Small intestine (tissue), 7 donors: Measurements from ENCODE around the gene DHCR7. TPM values are rescaled to one million over a fixed set of nuclear protein-coding genes. Genes with fewer than 3 reads are reported as not detected.
A peak's percentile ranks its signal among the peaks of the same experiment; 100 is the strongest.
"Not testable (repeated sequence)": the region's sequence is repeated elsewhere in the genome, so short reads cannot be mapped to it uniquely, and the experiment has no call there.

Experiments used
- DNase-seq, 2 donors: peaks; one replicate each; pipeline versions ENCODE4 v3.0.0 to v3.0.0-alpha.2; 2013
- FAIRE-seq: peaks from 2 replicates; lab custom pipeline; 2012; peaks lifted over from hg19 to GRCh38; lab: Jason Lieb, UNC
- H3K27ac ChIP-seq, 3 donors: one replicate each; pipeline ENCODE4 v1.5.1; 2013; ENCODE audit warnings: low read length in 2 of 3, mild to moderate bottlenecking in 2 of 3, control low read depth in 1 of 3, inconsistent platforms in 1 of 3, low read depth in 1 of 3, moderate library complexity in 1 of 3
- H3K27me3 ChIP-seq, 3 donors: one replicate each; pipeline ENCODE4 v1.6.1; 2013; ENCODE audit warnings: low read length in 3 of 3, inconsistent platforms in 1 of 3; ENCODE audit not compliant: control insufficient read depth in 3 of 3, insufficient read depth in 3 of 3
- H3K36me3 ChIP-seq, 3 donors: one replicate each; pipeline ENCODE4 v1.6.1; 2013; ENCODE audit warnings: low read length in 3 of 3, inconsistent platforms in 1 of 3, low read depth in 1 of 3, mild to moderate bottlenecking in 1 of 3, moderate library complexity in 1 of 3; ENCODE audit not compliant: control insufficient read depth in 3 of 3, insufficient read depth in 2 of 3
- H3K4me1 ChIP-seq, 3 donors: one replicate each; pipeline ENCODE4 v1.6.1; 2013; ENCODE audit warnings: low read length in 2 of 3, inconsistent platforms in 1 of 3, low read depth in 1 of 3, mild to moderate bottlenecking in 1 of 3, moderate library complexity in 1 of 3; ENCODE audit not compliant: control insufficient read depth in 3 of 3, insufficient read depth in 2 of 3
- H3K4me3 ChIP-seq, 3 donors: one replicate each; pipeline ENCODE4 v1.5.1; 2013; ENCODE audit warnings: low read length in 3 of 3, control low read depth in 1 of 3, inconsistent platforms in 1 of 3, low read depth in 1 of 3, mild to moderate bottlenecking in 1 of 3, moderate library complexity in 1 of 3
- H3K9me3 ChIP-seq, 2 donors: one replicate each; pipeline ENCODE4 v1.6.1; 2013; ENCODE audit warnings: low read depth in 1 of 2, low read length in 1 of 2; ENCODE audit not compliant: control insufficient read depth in 2 of 2, insufficient read depth in 1 of 2
- WGBS, 3 donors: extraction: QIAGEN DNeasy Blood & Tissue Kit; methylation state at CpG; one replicate each; pipeline ENCODE4 v1.1.7; 2013; 5-methylcytosine and 5-hydroxymethylcytosine counted together
- polyA plus RNA-seq, 4 donors: library from polyadenylated mRNA; stranded (reverse) in 3 of 4; unstranded in 1 of 4; fragments of 200-250 nt in 3 of 4; fragments of 120-200 nt in 1 of 4; gene quantifications; one replicate each; pipeline versions ENCODE4 v1.2.1 to v1.2.3, GENCODE V29; 2013
- donor health status: healthy with polysubstance abuse.
- donor health status: control.
- donor health status: control.
- donor health status: Bipolar disorder and iron deficiency.
- donor health status: healthy.

The DHCR7 gene
- polyA plus RNA-seq, 4 donors: 11.6 to 50.5 (median 24.5) TPM

- no peak for DNase-seq
- Histone ChIP-seq H3K27ac (no peak overlapping the region), H3K4me3 (no peak overlapping the region), H3K4me1 (peaks cover 0 to 15% (median 0%) of the 10 kb centered on the region in 3 donors), H3K36me3 (peaks cover 0 to 4% (median 0%) of the 10 kb centered on the region in 3 donors), H3K9me3 (no peaks in the 10 kb centered on the region), H3K27me3 (no peaks in the 10 kb centered on the region)
- 73 to 75% (median 74%) methylated on average over 7 of the region's 7 CpGs for WGBS, 3 donors
- FAIRE-seq: no peak
Observed at GRCh38 chr11:71428861-71429435, 19.2 kb downstream of the DHCR7 start.

GRCh38 chr11:71426413-71426812 lies 21.8 kb downstream of the DHCR7 start:
- FAIRE-seq (no peak), DNase-seq (no peak)
- Histone ChIP-seq H3K27ac (no peak overlapping the region), H3K9me3 (no peaks in the 10 kb centered on the region), H3K27me3 (no peaks in the 10 kb centered on the region), H3K4me1 (no peaks in the 10 kb centered on the region), H3K36me3 (no peaks in the 10 kb centered on the region), H3K4me3 (no peak overlapping the region)
- WGBS, 3 donors: 81 to 91% (median 90%) methylated on average over 3 of the region's 3 CpGs

DNA sequence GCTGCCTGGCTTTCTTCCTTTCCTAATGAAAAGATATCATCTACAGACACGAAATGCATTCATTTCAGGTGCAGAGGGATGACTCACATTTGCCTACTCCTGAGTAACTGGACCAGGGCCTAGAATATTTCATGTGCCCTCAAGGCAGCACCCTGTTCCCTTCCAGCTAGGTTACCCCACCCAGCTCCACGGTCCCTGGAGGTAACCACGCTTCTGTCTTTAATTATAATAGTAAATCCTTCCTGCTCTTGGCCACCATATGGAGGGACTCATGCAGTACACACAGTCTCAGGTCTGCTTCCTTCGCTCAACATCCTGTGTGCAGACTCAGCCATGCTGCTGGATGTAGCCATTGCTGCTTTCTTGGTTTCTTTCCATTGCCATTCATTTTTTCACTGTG lies 22.3 kb downstream of the DHCR7 start:
- no peak for FAIRE-seq
- H3K27ac ChIP-seq: no peak overlapping the region
- 57 to 67% (median 58%) methylated on average over 4 of the region's 4 CpGs for WGBS, 3 donors

DNA sequence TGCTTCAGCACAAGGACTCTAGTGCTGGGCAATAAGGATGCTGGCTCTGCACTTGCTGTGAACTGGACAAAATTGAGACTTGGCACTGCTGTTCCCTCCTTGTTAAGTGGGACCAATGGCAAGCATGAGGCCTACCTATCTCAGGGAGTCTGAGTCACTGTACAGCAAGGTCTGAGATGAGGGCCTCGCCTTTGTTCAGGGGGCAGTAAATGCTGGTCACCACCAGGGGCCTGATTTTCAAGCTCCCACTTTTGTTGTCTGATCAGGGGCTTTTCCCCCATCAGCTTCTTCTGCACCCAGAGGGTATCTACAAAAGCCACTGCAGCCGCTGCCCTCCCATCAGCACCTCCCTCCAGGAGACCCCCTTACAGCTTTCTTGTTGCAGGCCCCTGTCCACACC lies 22.8 kb downstream of the DHCR7 start:
- H3K27me3 ChIP-seq: peaks cover 0 to under 1% (median 0%) of the 10 kb centered on the region in 3 donors
- 79 to 92% (median 89%) methylated on average over 2 of the region's 2 CpGs for WGBS, 3 donors
- no peak overlapping the region for H3K4me3 ChIP-seq
- FAIRE-seq (no peak), DNase-seq (no peak)
- H3K9me3 ChIP-seq: no peaks in the 10 kb centered on the region
- H3K27ac ChIP-seq: no peak overlapping the region
- no peaks in the 10 kb centered on the region for H3K4me1 ChIP-seq
- no peaks in the 10 kb centered on the region for H3K36me3 ChIP-seq

More for the DNA sequence above, 22.3 kb downstream of the DHCR7 start:
- no peak overlapping the region for H3K4me3 ChIP-seq
- no peak for DNase-seq
- H3K36me3 ChIP-seq: no peaks in the 10 kb centered on the region
- no peaks in the 10 kb centered on the region for H3K4me1 ChIP-seq
- no peaks in the 10 kb centered on the region for H3K9me3 ChIP-seq
- no peaks in the 10 kb centered on the region for H3K27me3 ChIP-seq

- no peak overlapping the region for H3K4me3 ChIP-seq
- no peak overlapping the region for H3K27ac ChIP-seq
- FAIRE-seq: no peak
- H3K4me1 ChIP-seq: no peaks in the 10 kb centered on the region
- no peaks in the 10 kb centered on the region for H3K36me3 ChIP-seq
- H3K9me3 ChIP-seq: peaks cover 0 to 4% of the 10 kb centered on the region in 2 donors
- H3K27me3 ChIP-seq: peaks cover 0 to 3% (median 0%) of the 10 kb centered on the region in 3 donors
- 72 to 84% (median 77%) methylated on average over 7 of the region's 7 CpGs for WGBS, 3 donors
- DNase-seq: no peak
Observed at GRCh38 chr11:71423181-71423790, 24.9 kb downstream of the DHCR7 start.

GRCh38 chr11:71422318-71422717 lies 25.9 kb downstream of the DHCR7 start:
- H3K36me3 ChIP-seq, H3K4me3 ChIP-seq, FAIRE-seq, DNase-seq, H3K27me3 ChIP-seq, H3K9me3 ChIP-seq, H3K27ac ChIP-seq, H3K4me1 ChIP-seq: not testable (repeated sequence)
- 88 to 95% (median 95%) methylated on average over 3 of the region's 3 CpGs for WGBS, 3 donors

DNA sequence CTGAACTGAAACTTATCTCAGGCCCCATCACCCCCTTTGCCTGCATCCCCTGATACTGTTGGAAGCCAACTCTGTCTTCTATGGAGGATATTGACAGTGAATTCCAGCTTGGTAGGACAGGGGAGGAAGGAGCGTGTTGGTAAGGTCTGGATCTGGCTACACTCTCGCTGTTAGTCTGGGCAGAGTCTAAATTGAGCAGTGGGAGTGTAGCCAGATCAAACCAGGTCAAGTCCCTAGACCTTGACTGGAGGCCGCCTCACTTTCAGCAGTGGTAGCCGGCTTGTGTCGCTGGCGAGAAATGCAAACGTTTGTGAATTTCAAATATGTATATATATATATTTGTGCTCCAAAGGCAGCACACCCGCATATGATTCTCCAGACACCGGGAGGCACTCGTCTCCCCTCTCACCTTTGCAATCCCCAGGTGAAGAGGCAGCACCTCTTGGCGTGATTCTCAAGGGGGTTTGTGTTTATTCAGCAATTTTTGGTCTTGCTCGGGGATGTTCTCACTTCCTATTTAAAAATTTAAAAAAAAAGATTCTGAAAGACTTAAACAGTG lies 26.7 kb downstream of the DHCR7 start:
- Histone ChIP-seq H3K4me1 (no peaks in the 10 kb centered on the region), H3K9me3 (peaks cover 0 to 4% of the 10 kb centered on the region in 2 donors), H3K27ac (no peak overlapping the region), H3K4me3 (no peak overlapping the region), H3K27me3 (peaks cover 0 to 3% (median 0%) of the 10 kb centered on the region in 3 donors), H3K36me3 (no peaks in the 10 kb centered on the region)
- no peak for FAIRE-seq
- 81 to 83% (median 83%) methylated on average over 12 of the region's 12 CpGs for WGBS, 3 donors
- no peak for DNase-seq

GRCh38 chr11:71420455-71421241 lies 27.5 kb downstream of the DHCR7 start:
- 64 to 73% (median 65%) methylated on average over 16 of the region's 16 CpGs for WGBS, 3 donors
- no peaks in the 10 kb centered on the region for H3K4me1 ChIP-seq
- H3K9me3 ChIP-seq: peaks cover 0 to 4% of the 10 kb centered on the region in 2 donors
- H3K4me3 ChIP-seq: no peak overlapping the region
- H3K36me3 ChIP-seq: no peaks in the 10 kb centered on the region
- DNase-seq: peak; percentile 53 to 74
- H3K27me3 ChIP-seq: peaks cover 0 to 3% (median 0%) of the 10 kb centered on the region in 3 donors
- no peak overlapping the region for H3K27ac ChIP-seq
- no peak for FAIRE-seq
